Stimulated activated naive CD8-positive, alpha-beta T cell treated with anti-CD3 and anti-CD28 coated beads, Interleukin-15, Interleukin-2, amounts not matched to agents 100 U/mL and 50 U/mL, for 24 hours (primary cell): Measurements from ENCODE around the gene DPP3.
A peak's percentile ranks its signal among the peaks of the same experiment; 100 is the strongest.
"Not testable (repeated sequence)": the region's sequence is repeated elsewhere in the genome, so short reads cannot be mapped to it uniquely, and the experiment has no call there.

ENCODE experiments used
- ATAC-seq: fragments of 150-1000 bp; cut with Tn5 transposase; one replicate; pipeline ENCODE4 v1.10.0; 2021
- DNase-seq: peaks from one replicate; pipeline ENCODE4 v3.0.0; 2021

The DPP3 gene

DNA sequence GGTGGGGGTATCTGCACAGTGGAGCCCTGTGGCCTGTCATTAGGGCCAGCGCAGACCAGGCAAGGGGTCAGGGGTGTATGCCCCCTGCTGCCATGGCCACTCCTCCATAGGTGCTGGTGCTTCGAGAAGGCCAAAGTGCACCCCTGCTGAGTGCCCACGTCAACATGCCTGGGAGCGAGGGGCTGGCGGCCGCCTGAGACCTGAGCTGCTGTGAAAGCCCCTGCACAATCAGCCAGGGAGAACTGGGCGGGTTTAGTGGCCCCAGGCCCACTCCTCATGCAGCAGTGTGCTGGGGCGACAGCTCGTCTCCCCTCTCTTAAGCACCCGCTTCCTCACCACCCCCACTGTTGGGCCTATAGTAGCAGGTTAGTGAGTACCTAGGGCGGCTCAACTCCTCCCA is 51.6 kb downstream of the DPP3 start:
- ATAC-seq (no peak), DNase-seq (no peak)

DNA sequence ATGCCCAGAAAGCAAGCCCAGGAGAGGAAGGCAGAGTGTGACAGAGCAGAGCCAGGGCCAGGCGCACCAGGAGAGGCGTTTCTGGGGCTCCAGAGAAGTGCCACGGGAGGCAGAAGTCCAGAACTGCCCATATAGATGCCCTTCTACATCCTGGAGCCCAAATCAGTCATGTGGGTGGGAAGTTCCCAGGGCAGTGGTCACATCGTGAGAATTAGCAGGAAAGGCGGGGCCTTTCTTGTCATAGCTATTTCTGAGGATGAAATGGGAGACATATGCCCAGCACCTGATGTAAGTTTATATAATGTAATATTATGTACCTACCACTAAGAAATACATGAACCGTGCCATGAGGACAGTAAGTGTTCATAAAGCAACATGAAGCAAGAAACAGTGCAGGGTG is 52.5 kb downstream of the DPP3 start:
- DNase-seq (no peak), ATAC-seq (no peak)

DNA sequence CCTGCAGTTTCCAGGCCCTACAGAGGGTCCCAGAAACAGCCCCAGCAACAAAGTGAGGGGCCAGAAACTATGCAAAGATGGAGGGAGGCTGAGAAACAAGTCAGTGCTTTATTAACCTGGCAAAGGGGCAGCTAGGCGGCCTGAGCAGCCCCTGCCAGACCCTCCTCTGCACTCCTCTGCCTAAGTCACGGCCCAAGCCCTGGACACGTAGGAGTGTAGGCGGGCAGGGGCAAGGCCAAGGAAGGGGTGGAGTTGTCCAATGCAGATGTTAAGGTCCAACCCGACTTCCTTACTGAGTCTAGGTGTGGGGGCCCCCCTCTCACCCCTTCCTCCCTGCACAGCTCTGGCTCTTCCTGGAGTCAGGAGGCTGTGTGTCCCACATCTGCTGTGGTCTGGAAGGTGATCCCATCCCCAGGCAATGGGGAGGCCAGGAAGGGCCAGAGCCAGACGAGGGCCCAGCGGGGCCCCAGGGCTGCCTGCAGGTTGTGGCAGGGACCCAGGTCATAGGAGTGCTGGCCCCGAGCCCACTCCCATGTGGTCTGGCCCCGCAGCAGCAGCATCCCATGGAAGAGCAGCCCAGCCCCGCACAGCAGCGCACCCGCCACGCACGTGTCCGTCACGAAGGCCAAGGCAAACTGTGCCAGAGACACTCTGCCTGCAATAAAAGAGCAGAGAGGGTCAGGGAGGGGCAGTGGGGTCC is 59.1 kb downstream of the DPP3 start:
- DNase-seq: no peak
- no peak for ATAC-seq

DNA sequence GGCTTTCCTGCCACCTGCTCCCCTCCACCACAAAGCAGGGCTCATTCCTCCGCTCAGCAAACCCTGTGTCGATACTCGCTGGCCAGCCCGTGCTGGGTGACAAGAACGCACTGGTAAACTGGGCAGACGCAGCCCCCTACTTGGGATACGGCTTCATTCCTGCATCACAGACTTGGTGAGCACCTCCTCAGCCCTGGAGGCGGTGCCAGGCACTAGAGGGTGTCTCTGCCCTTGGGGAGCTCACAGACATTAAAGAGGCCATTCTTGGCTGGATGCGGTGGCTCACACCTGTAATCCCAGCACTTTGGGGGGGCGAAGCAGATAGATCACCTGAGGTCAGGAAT is 59.6 kb downstream of the DPP3 start:
- no peak for DNase-seq
- no peak for ATAC-seq

DNA sequence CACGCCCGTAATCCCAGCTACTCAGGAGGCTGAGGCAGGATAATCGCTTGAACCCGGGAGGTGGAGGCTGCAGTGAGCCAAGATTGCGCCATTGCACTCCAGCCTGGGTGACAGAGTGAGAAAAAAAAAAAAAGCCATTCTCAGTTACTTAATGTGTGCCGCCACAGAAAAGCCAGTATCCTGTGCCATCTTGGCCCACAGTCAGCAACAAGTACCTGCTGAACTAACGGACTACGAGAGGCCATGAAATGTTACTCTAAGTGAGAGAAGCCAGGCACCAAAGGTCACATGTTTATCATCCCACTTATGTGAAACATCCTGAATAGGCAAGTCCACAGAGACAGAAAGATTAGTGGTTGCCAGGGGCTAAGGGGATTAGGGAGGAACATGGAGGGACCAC is 60.4 kb downstream of the DPP3 start:
- DNase-seq, ATAC-seq: not testable (repeated sequence)

DNA sequence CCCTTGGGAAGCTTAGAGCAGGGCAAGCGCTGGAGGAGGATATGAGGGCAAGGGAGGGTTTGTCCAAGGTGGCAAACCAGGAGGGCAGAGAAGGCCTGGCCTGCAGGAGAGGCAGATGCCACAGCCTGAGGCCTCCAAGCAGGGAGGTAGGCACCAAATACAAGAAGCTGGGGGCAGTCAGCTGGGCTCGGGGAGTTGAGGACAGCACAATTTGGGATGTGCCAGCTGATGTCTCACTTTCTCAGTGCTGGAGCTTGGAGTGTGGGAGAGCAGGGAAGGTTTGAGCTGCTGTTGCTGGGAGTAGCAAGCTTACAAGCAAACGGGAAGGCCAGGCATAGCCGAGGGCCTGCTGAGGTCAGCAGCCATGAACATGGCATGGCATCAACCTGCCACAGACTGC is 61.7 kb downstream of the DPP3 start:
- ATAC-seq (no peak), DNase-seq (no peak)

DNA sequence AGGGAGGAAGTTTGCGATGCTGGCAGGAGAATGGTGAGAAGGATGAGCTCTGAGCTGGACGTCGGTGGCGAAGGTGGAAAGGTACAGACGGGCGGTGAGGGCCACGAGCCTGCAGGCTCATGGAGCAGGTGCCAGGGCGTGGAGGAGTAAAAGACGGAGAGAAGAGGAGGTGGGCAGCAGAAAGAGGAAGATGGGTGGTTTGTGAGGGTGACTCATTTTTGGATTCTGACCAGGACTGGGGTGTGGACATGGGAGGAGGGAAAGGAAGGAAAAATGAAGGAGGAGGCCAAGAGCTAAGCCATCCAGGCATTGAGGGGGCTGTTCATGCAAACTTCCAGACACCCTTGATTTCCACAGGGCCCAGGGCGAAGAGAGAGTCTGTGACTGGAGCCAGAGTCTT is 62.1 kb downstream of the DPP3 start:
- DNase-seq (no peak), ATAC-seq (no peak)

DNA sequence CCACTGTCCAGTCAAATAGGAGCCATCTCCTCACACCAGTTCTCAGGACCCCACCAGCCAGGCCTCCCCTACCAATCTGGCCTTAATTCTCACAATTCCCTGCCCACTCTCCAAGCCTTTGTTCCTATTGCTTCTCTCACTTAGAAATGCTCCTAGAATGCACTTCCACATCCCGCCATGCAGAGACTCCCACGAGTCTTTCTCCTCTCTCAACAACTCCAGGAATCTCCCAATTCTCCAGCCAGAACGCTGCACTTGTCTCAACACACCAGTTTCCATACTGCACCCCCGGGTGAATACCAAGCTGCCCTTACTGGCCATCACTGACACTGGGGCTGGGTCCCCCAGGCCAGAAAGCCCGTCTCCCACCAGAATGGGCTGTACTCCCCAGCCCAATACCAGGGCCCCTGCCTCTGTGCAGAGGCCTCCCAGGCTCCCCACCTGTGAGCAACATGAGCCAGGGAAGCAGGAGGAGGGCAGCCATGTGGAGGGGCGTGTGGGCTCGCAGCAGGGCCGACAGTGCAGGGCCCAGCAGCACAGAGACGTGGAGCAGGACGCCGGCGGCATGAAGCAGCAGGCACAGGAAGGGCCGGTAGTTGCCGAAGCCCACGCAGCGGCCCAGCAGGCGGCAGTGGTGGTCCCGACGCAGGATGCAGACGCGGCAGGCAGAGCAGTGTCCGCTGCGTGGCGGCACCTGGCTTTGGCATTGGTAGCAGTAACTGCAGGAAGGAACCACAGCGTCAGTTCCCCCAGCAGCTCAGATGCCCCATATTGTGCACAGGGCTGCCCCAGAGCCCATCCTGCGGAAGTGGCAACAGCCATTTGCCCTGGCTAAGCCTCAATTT is 63.3 kb downstream of the DPP3 start:
- DNase-seq: peak; percentile 73

DNA sequence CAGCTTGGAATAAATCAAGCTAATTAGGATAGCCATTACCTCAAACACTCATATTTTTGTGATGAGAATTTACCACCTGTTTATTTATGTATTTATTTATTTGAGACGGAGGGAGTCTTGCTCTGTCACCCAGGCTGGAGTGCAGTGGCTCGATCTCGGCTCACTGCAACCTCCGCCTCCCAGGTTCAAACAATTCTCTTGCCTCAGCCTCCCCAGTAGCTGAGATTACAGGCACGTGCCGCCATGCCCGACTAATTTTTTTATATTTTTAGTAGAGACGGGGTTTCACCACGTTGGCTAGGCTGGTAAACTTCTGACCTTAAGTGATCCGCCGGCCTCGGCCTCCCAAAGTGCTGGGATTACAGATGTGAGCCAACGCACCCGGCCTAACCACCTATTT is 64.7 kb downstream of the DPP3 start:
- ATAC-seq, DNase-seq: not testable (repeated sequence)

More for the DNA sequence above, 63.3 kb downstream of the DPP3 start:
- ATAC-seq: peak; percentile 41

DNA sequence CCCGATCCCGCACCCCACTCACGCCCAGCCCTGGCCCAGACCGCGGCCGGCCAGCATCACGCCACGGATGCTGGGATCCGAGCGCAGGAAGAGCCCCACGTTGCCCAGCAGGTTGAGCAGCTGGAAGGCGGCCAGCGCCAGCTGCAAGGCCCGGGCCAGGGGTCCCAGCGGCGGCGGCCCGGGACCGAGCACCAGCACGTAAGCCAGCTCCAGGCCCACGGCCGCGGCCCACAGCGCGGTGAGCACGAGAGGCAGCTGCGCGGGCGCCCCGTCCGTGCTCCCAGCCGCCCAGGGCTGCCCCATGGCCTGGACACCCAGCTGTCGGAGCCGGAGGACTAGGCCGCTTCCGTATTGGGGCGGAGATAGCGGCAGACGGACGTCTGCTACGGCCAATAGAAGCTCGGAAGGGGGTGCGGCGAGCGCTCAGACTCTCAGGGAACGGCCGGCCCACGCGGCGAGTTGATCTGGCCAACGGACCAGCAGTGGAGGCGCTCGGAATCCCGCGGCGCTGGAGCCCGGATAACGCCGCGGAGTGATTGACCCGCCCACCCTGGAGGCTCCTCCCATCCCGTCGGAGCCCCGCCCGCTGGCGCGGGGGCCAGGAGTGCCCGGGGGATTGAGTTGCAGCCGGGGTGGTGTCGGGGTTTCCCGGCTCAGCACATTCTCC is 65.6 kb downstream of the DPP3 start, which contains the start of gene ZDHHC24:
Gene ZDHHC24, minus strand, starts transcription at position 348 of the 667 bp plus-strand sequence. Its CDS starts 45 bp downstream, at position 303.
- ATAC-seq: peak; percentile 92
- DNase-seq: peak; percentile 94

DNA sequence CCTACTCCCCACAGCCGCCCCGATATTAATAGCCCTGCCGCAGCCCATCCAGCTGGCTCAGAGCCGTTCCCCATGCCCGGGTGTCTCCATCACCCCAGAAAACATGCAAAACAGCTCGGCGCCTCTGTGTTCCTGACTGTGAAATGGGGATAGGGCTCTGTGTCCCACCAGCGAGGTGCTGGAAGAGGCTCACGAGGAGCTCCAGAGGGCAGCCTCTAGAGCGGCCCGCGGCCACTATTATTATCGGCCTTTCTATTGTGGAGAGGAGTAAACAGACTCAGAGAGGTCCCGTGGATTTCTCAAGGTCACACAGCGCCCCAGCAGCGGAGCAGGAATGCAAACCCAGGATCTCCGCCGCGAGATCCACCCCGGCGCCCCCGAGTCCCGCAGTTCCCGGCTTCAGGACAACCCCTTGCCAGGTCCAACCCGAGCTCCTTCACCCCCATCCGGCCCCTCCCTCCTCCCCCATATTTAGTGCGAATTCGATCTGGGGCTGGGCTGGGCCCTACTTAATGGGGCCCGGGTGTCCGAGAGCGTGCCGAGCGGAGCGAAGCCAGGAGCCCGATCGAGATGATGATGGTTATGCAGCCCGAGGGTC is 66.2 kb downstream of the DPP3 start, which contains the start of gene ACTN3:
Gene ACTN3, plus strand, starts transcription at position 536 of the 598 bp plus-strand sequence. Its CDS starts 35 bp downstream, at position 571.
- ATAC-seq: no peak
- peak; percentile 27 for DNase-seq

DNA sequence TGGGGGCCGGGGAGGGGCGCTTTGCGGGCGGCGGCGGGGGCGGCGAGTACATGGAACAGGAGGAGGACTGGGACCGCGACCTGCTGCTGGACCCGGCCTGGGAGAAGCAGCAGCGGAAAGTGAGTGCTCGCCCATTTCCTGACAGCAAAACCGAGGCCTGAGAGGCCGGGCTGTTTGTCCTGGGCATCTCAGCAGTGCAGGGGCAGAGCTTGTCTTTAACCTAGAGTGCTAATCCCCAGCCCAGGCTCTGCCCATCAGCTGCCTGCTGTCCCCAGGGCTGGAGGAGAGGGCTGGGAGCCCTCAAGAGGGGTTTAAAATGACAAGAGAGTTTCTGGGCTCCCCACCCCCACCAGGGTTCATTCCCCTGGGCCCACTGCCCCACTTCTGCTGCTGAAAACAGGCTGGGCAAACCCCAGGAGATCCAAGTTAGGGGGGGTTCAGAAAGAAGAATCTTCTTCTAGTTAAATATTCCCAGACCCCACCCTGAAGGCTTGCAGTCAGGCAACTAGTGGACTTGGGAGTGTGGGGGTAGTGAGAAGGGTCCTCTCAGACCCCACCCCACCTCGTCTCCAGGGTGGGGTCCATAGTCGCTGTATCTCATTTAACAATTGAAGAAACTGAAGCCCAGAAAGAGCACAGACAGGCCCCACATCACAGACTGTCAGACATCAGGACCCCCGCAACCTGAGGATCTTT is 66.9 kb downstream of the DPP3 start:
- ATAC-seq: no peak
- DNase-seq: no peak

DNA sequence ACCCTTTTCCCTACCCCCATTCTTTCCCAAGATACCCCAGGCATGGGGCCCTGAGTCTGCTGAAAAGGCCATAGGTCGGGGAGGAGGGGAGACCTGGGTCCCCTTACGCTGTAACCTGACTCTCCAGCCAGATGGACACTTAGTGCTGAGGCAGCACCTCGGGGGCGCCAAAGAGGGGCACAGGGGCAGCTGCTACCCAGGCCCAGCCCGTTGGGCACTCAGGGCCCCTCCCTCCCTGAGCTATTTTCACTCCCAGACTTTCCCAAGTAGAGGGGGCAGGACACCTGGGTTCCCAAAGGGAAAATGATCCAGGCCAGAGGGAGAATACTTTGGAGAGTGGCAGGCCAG is 67.4 kb downstream of the DPP3 start:
- ATAC-seq: no peak
- no peak for DNase-seq

DNA sequence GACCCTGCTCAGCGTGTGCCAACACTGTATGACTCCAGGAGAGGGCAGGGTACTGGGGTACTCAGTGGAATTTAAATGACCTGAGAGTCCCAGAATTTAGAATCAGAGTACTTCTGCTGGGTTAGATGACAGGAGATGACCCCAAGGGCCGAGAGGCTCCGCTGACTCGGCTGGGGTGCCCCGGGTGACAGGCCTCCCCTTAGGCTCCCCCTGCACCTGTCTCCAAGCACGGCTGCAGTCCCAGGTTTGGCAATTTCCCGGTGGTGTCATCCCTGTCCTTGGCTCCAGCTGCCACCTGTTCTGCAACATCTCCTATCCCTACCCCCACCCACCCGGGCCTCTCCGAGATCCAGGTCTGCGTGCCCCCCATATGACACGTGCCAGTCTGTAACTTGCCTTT is 67.8 kb downstream of the DPP3 start:
- no peak for DNase-seq
- no peak for ATAC-seq

DNA sequence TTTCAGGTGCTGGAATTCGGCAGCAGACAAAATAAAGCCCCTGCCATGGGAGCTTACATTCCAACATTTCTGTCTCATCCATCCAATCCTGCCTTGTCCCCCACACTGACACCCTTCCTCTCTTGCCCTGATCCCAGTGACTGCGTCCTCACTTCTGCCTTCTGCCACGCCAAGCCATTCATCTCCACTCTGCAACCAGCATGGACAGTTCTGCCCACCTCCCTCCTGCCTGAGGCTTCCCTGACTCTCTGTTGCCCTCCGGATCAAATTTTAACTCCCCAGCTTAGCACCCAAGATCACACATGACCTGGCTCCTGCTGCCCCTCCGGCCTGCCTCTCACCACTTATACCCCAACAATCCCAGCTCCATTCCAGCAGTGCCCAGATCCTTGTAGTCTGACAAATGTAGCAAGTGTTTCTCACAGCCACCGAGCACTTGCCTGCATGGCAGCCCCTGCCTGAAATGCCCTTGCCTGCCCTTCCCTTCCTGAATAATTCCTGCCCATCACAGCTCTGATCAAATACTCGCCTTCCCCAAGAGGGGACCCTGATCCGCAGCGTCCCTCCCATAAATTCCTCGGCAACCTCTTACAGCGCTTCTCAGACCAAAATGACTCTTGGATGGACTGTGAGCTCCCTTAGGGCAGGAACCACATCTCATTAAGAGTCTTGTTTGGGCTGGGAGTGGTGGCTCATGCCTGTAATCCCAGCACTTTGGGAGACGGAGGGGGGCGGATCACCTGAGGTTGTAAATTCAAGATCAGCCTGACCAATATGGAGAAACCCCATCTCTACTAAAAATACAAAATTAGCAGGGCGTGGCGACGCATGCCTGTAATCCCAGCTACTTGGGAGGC is 68.8 kb downstream of the DPP3 start:
- no peak for ATAC-seq
- DNase-seq: no peak

DNA sequence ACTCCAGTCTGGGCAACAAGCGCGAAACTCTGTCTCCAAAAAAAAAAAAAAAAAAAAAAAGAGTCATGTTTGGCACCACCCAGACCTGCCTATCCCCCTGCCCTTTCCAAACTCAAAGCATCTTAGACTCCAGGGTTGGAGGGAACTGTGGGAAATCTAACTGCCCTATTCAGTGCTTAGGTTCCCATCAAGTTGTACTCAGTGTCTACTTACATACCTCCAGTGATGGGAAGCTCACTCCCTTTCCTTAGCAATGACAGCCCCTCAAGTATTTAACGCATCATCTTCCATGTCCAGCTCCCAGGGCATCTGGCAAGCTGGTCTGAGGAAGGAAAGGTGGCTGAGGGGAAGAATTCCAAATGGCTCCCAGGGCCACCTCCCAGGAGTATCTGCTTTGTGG is 69.5 kb downstream of the DPP3 start:
- ATAC-seq (no peak), DNase-seq (no peak)

DNA sequence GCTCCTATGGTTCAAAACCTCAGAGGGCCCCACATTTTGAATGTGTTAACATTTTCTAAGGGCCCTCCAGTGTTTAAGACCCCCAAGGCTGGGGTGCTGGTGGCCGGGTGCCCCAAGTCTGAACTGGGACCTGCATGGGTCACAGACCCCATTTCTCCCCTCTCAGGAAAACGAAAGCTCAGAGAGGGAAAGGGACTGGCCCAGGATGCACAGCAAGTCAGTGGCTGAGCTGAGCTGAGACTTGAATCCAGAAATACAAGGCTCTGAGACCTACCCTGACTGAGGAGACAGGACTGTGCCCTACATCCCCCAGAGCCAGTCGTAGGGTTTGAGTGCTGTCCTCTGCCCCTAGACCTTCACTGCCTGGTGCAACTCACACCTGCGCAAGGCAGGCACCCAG is 70.7 kb downstream of the DPP3 start:
- no peak for DNase-seq
- no peak for ATAC-seq

DNA sequence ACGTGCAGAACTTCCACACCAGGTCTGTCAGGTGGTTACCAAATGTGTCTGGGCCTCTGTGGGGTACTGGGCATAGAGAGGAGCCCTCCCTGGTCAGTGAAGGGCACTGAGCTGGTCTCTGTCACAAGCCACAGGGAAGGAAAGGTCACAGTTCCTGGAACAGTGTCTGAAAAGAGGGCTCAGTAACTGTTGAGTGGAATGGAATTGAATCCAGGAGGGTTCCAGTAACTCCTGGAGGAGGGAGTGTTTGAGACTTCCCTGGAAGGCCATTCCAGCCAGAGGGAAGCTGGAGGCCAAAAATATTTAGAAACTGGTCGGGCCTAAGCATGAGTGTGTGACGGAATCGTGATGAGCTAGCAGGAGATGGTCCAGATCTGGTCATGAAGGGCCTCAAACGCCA is 74.4 kb downstream of the DPP3 start:
- ATAC-seq (no peak), DNase-seq (no peak)

DNA sequence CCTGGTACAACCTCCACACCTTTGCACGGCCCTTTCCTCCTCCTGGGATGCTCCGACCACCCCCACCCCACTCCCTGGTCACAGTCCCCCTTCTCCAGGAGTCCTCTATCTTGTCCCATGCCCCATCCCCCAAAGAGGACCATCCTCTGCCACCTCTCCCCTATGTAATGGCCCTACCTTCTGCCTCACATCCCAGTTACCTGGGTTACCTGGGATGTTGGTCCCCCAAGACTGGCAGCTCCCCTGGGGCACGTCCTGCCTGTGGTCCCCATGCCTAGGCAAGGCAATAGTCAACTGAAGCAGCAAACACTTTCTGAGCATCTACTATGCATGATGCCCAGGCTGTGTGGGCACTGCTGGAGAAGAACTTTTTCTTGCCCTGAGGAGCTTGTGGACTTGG is 75.2 kb downstream of the DPP3 start:
- no peak for ATAC-seq
- no peak for DNase-seq

DNA sequence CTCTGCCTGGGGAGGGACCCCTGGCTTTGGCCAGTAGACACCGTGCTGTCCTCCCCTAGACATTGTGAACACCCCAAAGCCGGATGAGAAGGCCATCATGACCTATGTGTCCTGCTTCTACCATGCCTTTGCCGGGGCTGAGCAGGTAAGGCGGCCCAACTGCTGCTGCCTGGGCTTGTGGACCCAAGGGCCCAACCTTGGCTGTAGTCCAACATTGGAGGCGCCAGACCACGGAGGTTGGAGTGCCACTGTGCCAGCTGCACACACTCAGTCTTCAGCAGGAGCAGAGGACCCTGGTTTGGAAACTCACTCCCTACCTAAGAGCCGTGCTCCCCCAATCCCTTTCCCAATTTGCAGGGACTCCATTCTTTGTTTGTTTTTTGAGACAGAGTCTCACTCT is 75.9 kb downstream of the DPP3 start:
- no peak for ATAC-seq
- DNase-seq: no peak

DNA sequence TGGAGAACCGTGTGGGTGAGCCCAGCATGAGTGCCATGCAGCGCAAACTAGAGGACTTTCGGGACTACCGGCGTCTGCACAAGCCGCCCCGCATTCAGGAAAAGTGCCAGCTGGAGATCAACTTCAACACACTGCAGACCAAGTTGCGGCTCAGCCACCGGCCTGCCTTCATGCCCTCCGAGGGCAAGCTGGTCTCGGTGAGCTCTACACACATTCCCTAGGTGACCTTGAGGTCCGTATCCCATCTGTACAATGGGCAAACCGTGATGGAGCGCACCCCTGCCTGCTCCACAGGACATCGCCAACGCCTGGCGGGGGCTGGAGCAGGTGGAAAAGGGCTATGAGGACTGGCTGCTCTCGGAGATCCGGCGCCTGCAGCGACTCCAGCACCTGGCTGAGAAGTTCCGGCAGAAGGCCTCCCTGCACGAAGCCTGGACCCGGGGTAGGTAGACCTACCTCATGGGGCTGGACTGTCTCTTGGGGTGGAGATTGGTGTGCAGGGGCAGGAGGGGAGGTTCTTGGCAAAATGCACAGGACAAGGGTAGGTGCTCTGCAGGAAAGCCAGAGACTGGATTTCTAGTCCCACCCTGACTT is 77.6 kb downstream of the DPP3 start:
- ATAC-seq: no peak
- DNase-seq: no peak
